Right lobe of liver (tissue), 6 donors: ENCODE measurements around the gene CDO1. TPM values are rescaled to one million over a fixed set of nuclear protein-coding genes. Genes with fewer than 3 reads are reported as not detected.

Source experiments
- ATAC-seq, 4 donors: fragments of 200-7000 bp; cut with Tn5 transposase; one replicate each; pipeline ENCODE4 v1.9.1; 2020; ENCODE audit warnings: mild to moderate bottlenecking in 4 of 4, moderate library complexity in 4 of 4
- DNase-seq, 3 donors: peaks; one replicate each; pipeline ENCODE4 v3.0.0-alpha.2; 2020
- H3K27ac ChIP-seq, 3 donors: fragments of 200-600 bp; one replicate each; pipeline ENCODE4 v1.8.0; 2022
- H3K27me3 ChIP-seq, 2 donors: fragments of 200-600 bp; one replicate each; pipeline ENCODE4 v1.8.0; 2022
- H3K36me3 ChIP-seq, 4 donors: fragments of 200-600 bp; sonication (generic) in 1 of 4; one replicate each; pipeline versions ENCODE4 v1.5.1 to v1.8.0; 2017 to 2022; ENCODE audit warnings: control low read depth in 1 of 4
- H3K4me1 ChIP-seq, 4 donors: fragments of 200-600 bp; sonication (generic) in 1 of 4; one replicate each; pipeline versions ENCODE4 v1.5.1 to v1.8.0; 2017 to 2022; ENCODE audit warnings: control low read depth in 1 of 4
- H3K4me3 ChIP-seq, 3 donors: fragments of 200-600 bp; one replicate each; pipeline ENCODE4 v1.8.0; 2022
- H3K9me3 ChIP-seq, 4 donors: fragments of 200-600 bp; sonication (generic) in 1 of 4; one replicate each; pipeline versions ENCODE4 v1.5.1 to v1.8.0; 2017 to 2022; ENCODE audit warnings: control low read depth in 1 of 4
- POLR2A ChIP-seq: fragments of 450-650 bp; IDR thresholded peaks from one replicate; pipeline ENCODE4 v1.6.1; 2017; ENCODE audit warnings: antibody characterized with exemption, mild to moderate bottlenecking
- WGBS: methylation state at CpG from one replicate; pipeline ENCODE4 v1.1.6; 2018; ENCODE audit warnings: low coverage, low lambda C conversion rate; ENCODE audit not compliant: insufficient coverage; ENCODE audit errors: missing lambda C conversion rate; 5-methylcytosine and 5-hydroxymethylcytosine counted together
- intact Hi-C, 2 donors: fragments of 100-400 bp; cut with DNase I; formaldehyde crosslinking; loops; one replicate each; pipeline versions ENCODE4 v1.11.2 to v1.14.1; 2022
- total RNA-seq, 6 experiments: library from RNA; depleted of rRNA in 2 of 6; stranded (reverse); fragments of >200 nt in 2 of 6; fragmentation: NEBNext Ultra II Directional in 3 of 6; extraction: Animal tissue kit (Norgen Biotek cat#: 25700) in 3 of 6; gene quantifications; one replicate each; pipeline versions ENCODE4 v1.1.0 to v1.2.4, GENCODE V29; 2016 to 2023
- TF ChIP-seq, protein P1 (sequence below), 4 donors: fragments of 200-600 bp in 3 of 4; fragments of 450-650 bp in 1 of 4; IDR thresholded peaks; one replicate each; pipeline versions ENCODE4 v1.5.1 to v1.8.0; 2016 to 2022; ENCODE audit warnings: antibody characterized with exemption in 4 of 4, mild to moderate bottlenecking in 2 of 4
- donor health status: DM: no; HTN: yes; CAD: no.
- donor health status: DM: no; HTN: no; CAD: no.
- donor health status: DM: no; HTN: no; CAD: no.
- donor health status: DM: no; HTN: yes; CAD: no.
- donor health status: DM: no; HTN: yes; CAD: no.

Gene CDO1
- total RNA-seq, 6 experiments from 2014 or later: 98.9 to 260 (median 154) TPM

DNA sequence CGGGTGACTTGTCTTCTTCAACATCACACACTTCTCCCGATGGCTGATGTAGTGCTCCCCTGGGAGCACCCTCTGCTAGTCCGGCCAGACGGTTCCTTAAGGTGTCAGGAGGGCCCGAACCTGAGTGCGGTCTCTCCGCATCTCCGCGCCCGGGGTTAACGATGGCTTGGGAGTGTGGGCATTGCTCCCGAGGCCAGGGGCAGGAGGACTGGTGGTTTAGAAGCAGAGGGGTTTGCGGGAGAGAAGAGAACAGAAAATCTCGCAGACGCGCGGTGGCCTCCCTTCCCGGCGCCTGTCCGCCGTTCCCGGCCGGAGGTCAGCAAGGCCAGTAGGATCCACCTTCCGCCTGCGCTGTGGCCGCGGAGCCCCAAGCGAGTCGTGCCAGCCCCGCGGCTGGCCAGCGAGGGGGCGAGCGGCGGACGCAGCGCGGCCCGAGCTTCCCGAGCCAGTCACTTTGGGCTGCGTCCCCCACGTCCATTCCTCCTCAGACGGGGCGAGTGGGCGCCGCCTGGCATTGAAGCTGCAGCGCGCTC is 700 bp downstream of the CDO1 start:
- DNase-seq (peak; percentile 38 to 63 (median 47)), ATAC-seq (peak; percentile 18 to 51 (median 30))
- Histone ChIP-seq H3K9me3 (no peaks in the 10 kb centered on the region), H3K4me1 (peaks cover 0 to 41% (median 2%) of the 10 kb centered on the region in 4 donors), H3K36me3 (peaks cover 0 to 19% (median 5%) of the 10 kb centered on the region in 4 donors), H3K4me3 (peak overlapping the region; percentile 60 to 78 (median 68)), H3K27me3 (no peaks in the 10 kb centered on the region), H3K27ac (peak overlapping the region; percentile 83 to 96 (median 96))
- intact Hi-C loops: no loop called here
- 0% methylated on average over 13 of the region's 48 CpGs for WGBS
- no peak for TF ChIP-seq POLR2A
- TF ChIP-seq, protein P1, sequence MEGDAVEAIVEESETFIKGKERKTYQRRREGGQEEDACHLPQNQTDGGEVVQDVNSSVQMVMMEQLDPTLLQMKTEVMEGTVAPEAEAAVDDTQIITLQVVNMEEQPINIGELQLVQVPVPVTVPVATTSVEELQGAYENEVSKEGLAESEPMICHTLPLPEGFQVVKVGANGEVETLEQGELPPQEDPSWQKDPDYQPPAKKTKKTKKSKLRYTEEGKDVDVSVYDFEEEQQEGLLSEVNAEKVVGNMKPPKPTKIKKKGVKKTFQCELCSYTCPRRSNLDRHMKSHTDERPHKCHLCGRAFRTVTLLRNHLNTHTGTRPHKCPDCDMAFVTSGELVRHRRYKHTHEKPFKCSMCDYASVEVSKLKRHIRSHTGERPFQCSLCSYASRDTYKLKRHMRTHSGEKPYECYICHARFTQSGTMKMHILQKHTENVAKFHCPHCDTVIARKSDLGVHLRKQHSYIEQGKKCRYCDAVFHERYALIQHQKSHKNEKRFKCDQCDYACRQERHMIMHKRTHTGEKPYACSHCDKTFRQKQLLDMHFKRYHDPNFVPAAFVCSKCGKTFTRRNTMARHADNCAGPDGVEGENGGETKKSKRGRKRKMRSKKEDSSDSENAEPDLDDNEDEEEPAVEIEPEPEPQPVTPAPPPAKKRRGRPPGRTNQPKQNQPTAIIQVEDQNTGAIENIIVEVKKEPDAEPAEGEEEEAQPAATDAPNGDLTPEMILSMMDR (IDR thresholded peaks at IDR 0.05): no peak

DNA sequence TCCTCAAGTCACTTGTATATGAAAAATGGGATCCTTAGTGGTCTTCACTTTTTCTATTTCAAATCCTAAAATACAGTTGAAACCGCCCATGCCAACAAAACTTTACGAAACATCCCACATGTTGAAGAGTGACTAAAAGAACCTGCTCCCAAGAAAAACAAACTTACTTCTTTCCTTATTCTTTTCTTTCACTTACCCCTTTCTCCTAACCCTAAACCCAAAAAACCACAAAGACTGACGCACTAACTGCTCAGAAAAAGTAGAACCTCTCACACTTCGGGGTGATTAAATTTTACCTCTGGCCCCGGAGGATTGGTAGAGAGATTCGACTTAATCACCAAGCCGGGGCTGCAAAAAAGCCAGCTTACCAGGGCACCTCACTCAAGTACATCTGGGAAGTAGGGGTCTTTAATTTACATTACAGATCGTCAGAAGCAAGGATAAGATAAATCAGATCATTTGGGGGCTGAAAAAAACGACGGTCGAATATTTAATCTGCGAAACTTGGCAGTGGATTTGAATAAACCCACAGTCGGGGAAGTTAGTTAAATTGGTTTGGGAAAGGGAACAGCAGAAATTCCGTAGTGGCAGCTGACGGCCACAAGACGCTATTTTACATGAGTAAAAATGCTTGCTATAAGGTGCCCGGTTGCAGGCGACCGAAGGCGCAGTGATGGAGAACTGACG is 1.3 kb downstream of the CDO1 start:
- DNase-seq: no peak
- WGBS: 9% methylated on average over 19 of the region's 21 CpGs
- H3K27ac ChIP-seq: peak overlapping the region; percentile 83 to 96 (median 96)

DNA sequence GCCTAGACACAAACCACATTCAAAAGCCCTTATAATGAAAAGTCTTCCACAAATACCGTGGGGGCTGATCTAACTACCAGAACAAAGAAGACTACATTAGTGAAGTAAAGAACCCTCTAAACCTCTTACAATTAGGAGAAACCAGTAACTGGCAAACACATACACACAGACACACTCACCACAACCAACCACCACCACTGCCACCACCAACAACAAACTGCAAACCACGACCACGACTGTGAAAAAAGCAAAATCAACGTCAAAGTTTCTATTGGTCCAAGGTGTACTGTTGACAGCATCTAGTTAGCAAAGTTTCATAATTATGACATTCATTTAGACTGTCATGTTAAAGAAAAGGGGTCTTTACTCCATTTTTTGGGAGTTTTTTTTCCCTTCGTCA is 2.7 kb downstream of the CDO1 start:
- Histone ChIP-seq H3K9me3 (no peaks in the 10 kb centered on the region), H3K27ac (peak overlapping the region in 2 of 3 donors; percentile 96), H3K4me1 (peaks cover 0 to 50% (median 2%) of the 10 kb centered on the region in 4 donors), H3K27me3 (no peaks in the 10 kb centered on the region), H3K36me3 (peaks cover 0 to 38% (median 5%) of the 10 kb centered on the region in 4 donors), H3K4me3 (peak overlapping the region in 2 of 3 donors; percentile 68 to 78)
- TF ChIP-seq, protein P1 (IDR thresholded peaks at IDR 0.05): no peak
- no peak for TF ChIP-seq POLR2A
- intact Hi-C loops: no loop called here
- DNase-seq (no peak), ATAC-seq (no peak)
- WGBS: 19% methylated on average over 5 of the region's 5 CpGs

More for the DNA sequence above, 1.3 kb downstream of the CDO1 start:
- peaks cover 0 to 25% (median 5%) of the 10 kb centered on the region in 4 donors for H3K36me3 ChIP-seq
- H3K27me3 ChIP-seq: no peaks in the 10 kb centered on the region
- H3K9me3 ChIP-seq: no peaks in the 10 kb centered on the region
- H3K4me1 ChIP-seq: peaks cover 0 to 47% (median 2%) of the 10 kb centered on the region in 4 donors
- intact Hi-C loops: no loop called here
- H3K4me3 ChIP-seq: peak overlapping the region; percentile 60 to 78 (median 68)
- no peak for ATAC-seq
- no peak for TF ChIP-seq POLR2A
- TF ChIP-seq, protein P1 (IDR thresholded peaks at IDR 0.05): no peak

DNA sequence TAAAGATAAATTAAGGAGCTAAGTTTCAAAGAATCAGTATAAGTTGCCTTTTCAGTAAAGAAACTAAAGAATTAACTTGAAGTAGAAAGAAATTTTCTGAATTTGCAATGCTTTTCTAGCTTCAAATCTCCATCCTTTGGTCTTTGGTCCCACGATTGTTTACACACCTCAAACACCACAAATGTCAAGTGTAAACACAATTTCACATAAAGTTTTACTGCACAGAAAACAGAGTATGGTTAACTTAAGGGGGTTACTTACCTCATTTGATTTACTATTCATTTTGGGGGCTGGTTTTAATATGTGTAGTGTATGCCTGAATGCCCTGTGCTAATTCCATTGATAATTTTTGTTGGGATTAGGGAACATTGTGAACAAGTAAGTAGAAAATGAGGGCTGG is 4.1 kb downstream of the CDO1 start:
- peak overlapping the region in 1 of 3 donors; percentile 96 for H3K27ac ChIP-seq
- peaks cover 0 to 48% (median 6%) of the 10 kb centered on the region in 4 donors for H3K4me1 ChIP-seq
- WGBS: 26% methylated on average over 1 of the region's 1 CpG
- no peaks in the 10 kb centered on the region for H3K27me3 ChIP-seq
- peak overlapping the region in 1 of 3 donors; percentile 78 for H3K4me3 ChIP-seq
- H3K9me3 ChIP-seq: no peaks in the 10 kb centered on the region
- no peak for ATAC-seq
- TF ChIP-seq POLR2A: no peak
- TF ChIP-seq, protein P1 (IDR thresholded peaks at IDR 0.05): no peak
- intact Hi-C loops: no loop called here
- DNase-seq: no peak
- peaks cover 0 to 48% (median 5%) of the 10 kb centered on the region in 4 donors for H3K36me3 ChIP-seq
